Breast epithelium (tissue), 4 donors: Measurements from ENCODE around the gene ACOD1. TPM values are rescaled to one million over a fixed set of nuclear protein-coding genes. Genes with fewer than 3 reads are reported as not detected.

Source experiments
- DNase-seq, 2 donors: peaks; one replicate each; pipeline ENCODE4 v3.0.0-alpha.2; 2019; ENCODE audit warnings: low spot score in 2 of 2
- H3K27ac ChIP-seq, 2 donors: fragments of 200-600 bp; sonication (generic) in 1 of 2; one replicate each; pipeline ENCODE4 v1.5.1; 2016 to 2019; ENCODE audit warnings: mild to moderate bottlenecking in 1 of 2
- H3K27me3 ChIP-seq, 2 donors: fragments of 200-600 bp; sonication (generic) in 1 of 2; one replicate each; pipeline versions ENCODE4 v1.5.1 to v1.6.0; 2017 to 2019; ENCODE audit warnings: control low read depth in 1 of 2, mild to moderate bottlenecking in 1 of 2
- H3K36me3 ChIP-seq: fragments of 200-600 bp; one replicate; pipeline ENCODE4 v1.5.1; 2019
- H3K4me1 ChIP-seq, 2 donors: fragments of 200-600 bp; sonication (generic); one replicate each; pipeline ENCODE4 v1.5.1; 2016 to 2019; ENCODE audit warnings: control low read depth in 1 of 2
- H3K4me3 ChIP-seq, 3 donors: fragments of 200-600 bp; sonication (generic); 1 replicate in 2 of 3; 2 replicates in 1 of 3; pipeline ENCODE4 v1.5.1; 2016 to 2019; ENCODE audit warnings: mild to moderate bottlenecking in 3 of 3, moderate library complexity in 2 of 3
- H3K9me3 ChIP-seq, 2 donors: fragments of 200-600 bp; sonication (generic) in 1 of 2; one replicate each; pipeline ENCODE4 v1.5.1; 2016 to 2019; ENCODE audit warnings: control low read depth in 1 of 2
- POLR2A ChIP-seq: fragments of 450-650 bp; IDR thresholded peaks from one replicate; pipeline ENCODE4 v1.6.1; 2016; ENCODE audit warnings: antibody characterized with exemption, mild to moderate bottlenecking, moderate library complexity
- POLR2AphosphoS5 ChIP-seq, 3 donors: sonication (generic); formaldehyde crosslinking; IDR thresholded peaks; one replicate each; pipeline ENCODE4 v1.6.1; 2017; ENCODE audit warnings: antibody characterized with exemption in 3 of 3
- intact Hi-C: fragments of 100-400 bp; cut with DNase I; formaldehyde crosslinking; loops from one replicate; pipeline ENCODE4 v1.15.1; 2023; ENCODE audit warnings: low total_unique reads
- total RNA-seq, 3 donors: library from RNA; depleted of rRNA; stranded (reverse); fragments of >200 nt; gene quantifications; one replicate each; pipeline ENCODE4 v1.1.0, GENCODE V29; 2016
- TF ChIP-seq, protein P1 (sequence below), 3 donors: fragments of 450-650 bp; IDR thresholded peaks; one replicate each; pipeline ENCODE4 v1.5.1; 2016 to 2017; ENCODE audit warnings: antibody characterized with exemption in 3 of 3, mild to moderate bottlenecking in 3 of 3, moderate library complexity in 3 of 3

The ACOD1 gene
- total RNA-seq, 3 donors from 2014 or later = not detected

DNA sequence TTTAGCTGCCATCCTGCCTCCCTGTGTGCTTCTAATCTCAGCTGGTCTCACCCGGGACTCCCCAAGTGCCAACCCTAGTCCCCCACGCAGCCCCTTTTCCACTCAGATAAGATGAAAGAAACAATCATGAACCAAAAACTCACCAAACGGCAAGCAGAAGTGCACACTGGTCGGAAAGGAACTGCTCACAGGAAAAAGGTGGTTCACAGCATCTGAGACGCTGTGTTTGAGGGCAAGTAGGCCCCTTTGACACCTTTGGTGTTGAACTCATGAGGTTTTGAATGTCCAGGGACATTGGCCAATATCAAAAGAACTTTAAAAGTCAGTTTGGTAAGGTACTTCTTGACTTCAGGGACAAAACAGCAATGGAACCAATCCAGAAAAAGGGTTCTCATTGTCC, 20.4 kb upstream of the ACOD1 start:
- Histone ChIP-seq H3K9me3 (peaks cover 0 to 5% of the 10 kb centered on the region in 2 donors), H3K27ac (no peak overlapping the region), H3K4me1 (no peaks in the 10 kb centered on the region), H3K4me3 (no peak overlapping the region), H3K36me3 (no peaks in the 10 kb centered on the region), H3K27me3 (no peaks in the 10 kb centered on the region)
- intact Hi-C loops = no loop called here
- DNase-seq = no peak
- no peak for TF ChIP-seq POLR2AphosphoS5 (IDR thresholded peaks at IDR 0.05)
- TF ChIP-seq, protein P1, sequence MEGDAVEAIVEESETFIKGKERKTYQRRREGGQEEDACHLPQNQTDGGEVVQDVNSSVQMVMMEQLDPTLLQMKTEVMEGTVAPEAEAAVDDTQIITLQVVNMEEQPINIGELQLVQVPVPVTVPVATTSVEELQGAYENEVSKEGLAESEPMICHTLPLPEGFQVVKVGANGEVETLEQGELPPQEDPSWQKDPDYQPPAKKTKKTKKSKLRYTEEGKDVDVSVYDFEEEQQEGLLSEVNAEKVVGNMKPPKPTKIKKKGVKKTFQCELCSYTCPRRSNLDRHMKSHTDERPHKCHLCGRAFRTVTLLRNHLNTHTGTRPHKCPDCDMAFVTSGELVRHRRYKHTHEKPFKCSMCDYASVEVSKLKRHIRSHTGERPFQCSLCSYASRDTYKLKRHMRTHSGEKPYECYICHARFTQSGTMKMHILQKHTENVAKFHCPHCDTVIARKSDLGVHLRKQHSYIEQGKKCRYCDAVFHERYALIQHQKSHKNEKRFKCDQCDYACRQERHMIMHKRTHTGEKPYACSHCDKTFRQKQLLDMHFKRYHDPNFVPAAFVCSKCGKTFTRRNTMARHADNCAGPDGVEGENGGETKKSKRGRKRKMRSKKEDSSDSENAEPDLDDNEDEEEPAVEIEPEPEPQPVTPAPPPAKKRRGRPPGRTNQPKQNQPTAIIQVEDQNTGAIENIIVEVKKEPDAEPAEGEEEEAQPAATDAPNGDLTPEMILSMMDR (IDR thresholded peaks at IDR 0.05) = no peak
- no peak for TF ChIP-seq POLR2A

DNA sequence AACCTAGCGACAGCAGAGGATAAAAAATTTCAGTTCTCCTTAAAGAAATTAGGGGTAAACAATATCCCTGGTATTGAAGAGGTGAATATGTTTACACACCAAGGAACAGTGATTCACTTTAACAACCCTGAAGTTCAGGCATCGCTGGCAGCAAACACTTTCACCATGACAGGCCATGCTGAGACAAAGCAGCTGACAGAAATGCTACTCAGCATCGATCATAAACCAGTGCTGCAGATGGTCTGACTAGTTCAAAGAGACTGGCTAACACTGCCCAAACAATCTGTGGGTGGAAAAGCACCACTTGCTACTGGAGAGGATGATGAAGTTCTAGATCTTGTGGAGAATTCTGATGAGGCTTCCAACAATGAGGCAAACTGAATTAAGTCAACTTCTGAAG, 19.9 kb upstream of the ACOD1 start:
- intact Hi-C loops = no loop called here
- H3K4me3 ChIP-seq = no peak overlapping the region
- H3K4me1 ChIP-seq = no peaks in the 10 kb centered on the region
- H3K27me3 ChIP-seq = no peaks in the 10 kb centered on the region
- no peak for TF ChIP-seq POLR2A
- TF ChIP-seq, protein P1 (IDR thresholded peaks at IDR 0.05) = no peak
- no peak for TF ChIP-seq POLR2AphosphoS5 (IDR thresholded peaks at IDR 0.05)
- H3K36me3 ChIP-seq = no peaks in the 10 kb centered on the region
- no peak for DNase-seq
- peaks cover 0 to 5% of the 10 kb centered on the region in 2 donors for H3K9me3 ChIP-seq
- no peak overlapping the region for H3K27ac ChIP-seq

DNA sequence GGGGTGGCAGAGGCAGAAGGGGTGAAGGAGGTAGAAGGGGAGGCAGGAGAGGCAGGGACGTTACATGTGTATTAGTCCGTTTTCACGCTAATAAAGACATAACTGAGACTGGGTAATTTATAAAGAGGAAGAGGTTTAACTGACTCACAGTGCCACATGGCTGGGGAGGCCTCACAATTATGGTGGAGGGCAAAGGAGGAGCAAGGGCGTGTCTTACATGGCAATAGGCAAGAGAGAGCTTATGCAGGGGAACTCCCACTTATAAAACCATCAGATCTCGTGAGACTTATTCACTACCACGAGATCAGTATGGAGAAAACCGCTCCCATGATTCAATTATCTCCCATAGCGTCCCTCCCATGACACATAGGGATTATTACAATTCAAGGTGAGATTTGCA, 19.0 kb upstream of the ACOD1 start:
- TF ChIP-seq, protein P1 (IDR thresholded peaks at IDR 0.05) = no peak
- TF ChIP-seq POLR2A (no peak), POLR2AphosphoS5 (IDR thresholded peaks at IDR 0.05) (no peak)
- H3K9me3 ChIP-seq = peaks cover 0 to 5% of the 10 kb centered on the region in 2 donors

DNA sequence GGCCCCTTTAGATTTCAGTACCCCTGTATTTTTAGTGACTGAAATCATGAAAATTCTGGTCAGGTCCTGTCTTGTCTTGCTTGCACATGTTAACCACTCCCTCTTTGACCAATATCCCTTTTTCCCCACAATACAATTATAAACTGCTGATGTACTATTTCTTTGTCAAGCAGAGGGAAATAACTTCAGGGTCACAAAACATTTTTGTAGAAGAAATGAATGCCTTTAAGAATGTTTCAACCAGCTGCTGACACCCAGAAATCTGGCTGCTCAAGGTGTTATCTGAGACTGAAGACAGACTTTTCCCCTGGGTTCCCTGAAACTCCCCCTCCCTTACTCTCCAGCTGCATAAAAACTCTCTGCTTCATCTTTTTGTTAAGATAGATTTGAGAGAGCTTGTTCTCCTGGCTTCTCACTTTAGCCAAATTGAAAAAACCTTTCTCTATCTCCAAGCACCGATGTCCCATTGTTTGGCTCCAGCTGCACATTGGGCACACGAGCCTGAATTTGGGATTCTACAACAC, 18.4 kb upstream of the ACOD1 start:
- TF ChIP-seq POLR2A (no peak), POLR2AphosphoS5 (IDR thresholded peaks at IDR 0.05) (no peak)
- TF ChIP-seq, protein P1 (IDR thresholded peaks at IDR 0.05) = no peak

More for the DNA sequence above, 19.0 kb upstream of the ACOD1 start:
- no peak for DNase-seq
- Histone ChIP-seq H3K36me3 (no peaks in the 10 kb centered on the region), H3K4me3 (no peak overlapping the region), H3K4me1 (no peaks in the 10 kb centered on the region), H3K27ac (no peak overlapping the region), H3K27me3 (no peaks in the 10 kb centered on the region)
- intact Hi-C loops = no loop called here

DNA sequence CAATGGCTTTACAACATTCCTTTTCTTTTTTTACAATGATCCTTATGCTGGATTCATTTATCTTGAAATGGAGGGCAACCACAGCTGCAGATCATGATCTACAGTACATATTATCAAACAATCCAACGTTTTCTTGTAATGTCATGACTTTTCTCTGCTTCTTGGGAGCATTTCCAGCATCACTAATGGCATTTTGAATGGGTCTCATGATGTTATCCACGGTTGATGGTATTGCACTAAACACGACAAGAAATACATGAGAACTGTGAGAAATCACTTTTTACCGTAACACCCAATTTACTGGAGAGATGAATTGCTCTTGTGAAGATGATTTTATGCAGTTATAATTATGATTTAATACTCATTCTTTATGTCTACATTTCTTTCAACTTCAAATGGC, 16.2 kb upstream of the ACOD1 start:
- no peak for TF ChIP-seq POLR2AphosphoS5 (IDR thresholded peaks at IDR 0.05)
- TF ChIP-seq, protein P1 (IDR thresholded peaks at IDR 0.05) = no peak
- no peak overlapping the region for H3K4me3 ChIP-seq
- H3K4me1 ChIP-seq = no peaks in the 10 kb centered on the region
- H3K27me3 ChIP-seq = no peaks in the 10 kb centered on the region
- H3K9me3 ChIP-seq = peaks cover 0 to 5% of the 10 kb centered on the region in 2 donors
- no peak overlapping the region for H3K27ac ChIP-seq
- intact Hi-C loops = no loop called here
- H3K36me3 ChIP-seq = no peaks in the 10 kb centered on the region
- no peak for DNase-seq

More for the DNA sequence above, 18.4 kb upstream of the ACOD1 start:
- H3K27me3 ChIP-seq = no peaks in the 10 kb centered on the region
- no peak overlapping the region for H3K4me3 ChIP-seq
- no peak overlapping the region for H3K27ac ChIP-seq
- H3K4me1 ChIP-seq = no peaks in the 10 kb centered on the region
- H3K36me3 ChIP-seq = no peaks in the 10 kb centered on the region
- DNase-seq = no peak
- peaks cover 0 to 5% of the 10 kb centered on the region in 2 donors for H3K9me3 ChIP-seq
- intact Hi-C loops = no loop called here
